ENCODE results near the gene YJU2. TPM values are rescaled to one million over a fixed set of nuclear protein-coding genes. Genes with fewer than 3 reads are reported as not detected.

The YJU2 gene
- total RNA-seq, 1 donor from 2014 or later, result 10.2 TPM

GRCh38 chr19:4200940-4201542, 45.8 kb upstream of the YJU2 start:
- no peak for DNase-seq
- Histone ChIP-seq H3K9me3 (replicated peaks) (no peaks in the 10 kb centered on the region), H3K36me3 (no peaks in the 10 kb centered on the region), H3K4me1 (peaks cover 18% of the 10 kb centered on the region), H3K4me3 (no peak overlapping the region), H3K27me3 (ENCODE audit: low read depth) (peaks cover 42% of the 10 kb centered on the region), H3K27ac (replicated peaks) (no peak overlapping the region)
- intact Hi-C loops (cut with micrococcal nuclease), result no loop called here
- TF ChIP-seq CTCF (IDR thresholded peaks at IDR 0.05; ENCODE audit: borderline replicate concordance), result no peak

- H3K27ac ChIP-seq (replicated peaks), result no peak overlapping the region
- H3K36me3 ChIP-seq, result no peaks in the 10 kb centered on the region
- no peak for DNase-seq
- H3K4me1 ChIP-seq, result peaks cover 18% of the 10 kb centered on the region
- H3K27me3 ChIP-seq (ENCODE audit: low read depth), result peaks cover 34% of the 10 kb centered on the region
- no peak for TF ChIP-seq CTCF (IDR thresholded peaks at IDR 0.05; ENCODE audit: borderline replicate concordance)
- intact Hi-C loops (cut with micrococcal nuclease), result no loop called here
- no peak overlapping the region for H3K4me3 ChIP-seq
- H3K9me3 ChIP-seq (replicated peaks), result no peaks in the 10 kb centered on the region
Measured at GRCh38 chr19:4201798-4202197, 45.1 kb upstream of the YJU2 start.

GRCh38 chr19:4206818-4207484, 39.9 kb upstream of the YJU2 start:
- no peak overlapping the region for H3K27ac ChIP-seq (replicated peaks)
- peaks cover 11% of the 10 kb centered on the region for H3K4me1 ChIP-seq
- TF ChIP-seq CTCF (IDR thresholded peaks at IDR 0.05; ENCODE audit: borderline replicate concordance), result peak; percentile 18
- no peak overlapping the region for H3K4me3 ChIP-seq
- peaks cover 39% of the 10 kb centered on the region for H3K27me3 ChIP-seq (ENCODE audit: low read depth)
- no peaks in the 10 kb centered on the region for H3K9me3 ChIP-seq (replicated peaks)
- intact Hi-C loops (cut with micrococcal nuclease), result no loop called here
- DNase-seq, result no peak
- H3K36me3 ChIP-seq, result no peaks in the 10 kb centered on the region

- Histone ChIP-seq H3K36me3 (no peaks in the 10 kb centered on the region), H3K4me1 (peaks cover 11% of the 10 kb centered on the region), H3K4me3 (no peak overlapping the region), H3K9me3 (replicated peaks) (no peaks in the 10 kb centered on the region), H3K27ac (replicated peaks) (no peak overlapping the region), H3K27me3 (ENCODE audit: low read depth) (peaks cover 44% of the 10 kb centered on the region)
- intact Hi-C loops (cut with micrococcal nuclease), result no loop called here
- no peak for DNase-seq
- peak; percentile 42 for TF ChIP-seq CTCF (IDR thresholded peaks at IDR 0.05; ENCODE audit: borderline replicate concordance)
Measured at GRCh38 chr19:4208385-4209094, 38.3 kb upstream of the YJU2 start.

GRCh38 chr19:4210166-4210731, 36.6 kb upstream of the YJU2 start:
- intact Hi-C loops (cut with micrococcal nuclease), result no loop called here
- Histone ChIP-seq H3K36me3 (no peaks in the 10 kb centered on the region), H3K4me1 (peaks cover 2% of the 10 kb centered on the region), H3K27me3 (ENCODE audit: low read depth) (peaks cover 55% of the 10 kb centered on the region), H3K9me3 (replicated peaks) (no peaks in the 10 kb centered on the region), H3K4me3 (no peak overlapping the region), H3K27ac (replicated peaks) (no peak overlapping the region)
- DNase-seq, result no peak
- TF ChIP-seq CTCF (IDR thresholded peaks at IDR 0.05; ENCODE audit: borderline replicate concordance), result no peak
